B cell (primary cell): ENCODE data around the gene DHRS1.

Experiments used
- EZH2 ChIP-seq: IDR thresholded peaks from 2 replicates; pipeline ENCODE4 v1.6.1; 2012; ENCODE audit warnings: borderline replicate concordance, low read depth, mild to moderate bottlenecking, moderate library complexity, low read length; ENCODE audit not compliant: insufficient read depth, poor library complexity, severe bottlenecking
- TF ChIP-seq, protein P1 (sequence below): fragments of 200-600 bp; IDR thresholded peaks from one replicate; pipeline ENCODE4 v1.8.0; 2022; ENCODE audit warnings: antibody characterized with exemption, mild to moderate bottlenecking

DNA sequence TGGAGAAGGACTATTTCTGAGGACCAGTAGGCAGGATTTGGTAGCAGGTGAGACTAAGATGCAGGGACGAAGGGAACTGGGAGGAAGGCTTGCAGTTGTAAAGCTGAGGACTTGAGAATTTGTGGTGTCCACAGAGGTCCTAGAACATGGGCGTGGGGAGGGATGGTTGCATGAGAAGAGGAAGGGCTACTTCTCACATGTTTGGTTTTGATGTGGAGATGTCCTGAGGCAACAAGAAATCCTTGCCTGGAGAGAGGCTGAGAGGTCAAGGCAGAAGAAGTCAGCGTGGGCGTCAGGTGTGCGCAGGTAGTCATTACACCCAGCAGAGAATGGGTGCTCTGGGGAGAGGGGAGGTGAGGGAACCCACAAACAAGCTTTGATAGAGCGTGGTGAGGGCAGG, 22.5 kb downstream of the DHRS1 start:
- TF ChIP-seq, protein P1, sequence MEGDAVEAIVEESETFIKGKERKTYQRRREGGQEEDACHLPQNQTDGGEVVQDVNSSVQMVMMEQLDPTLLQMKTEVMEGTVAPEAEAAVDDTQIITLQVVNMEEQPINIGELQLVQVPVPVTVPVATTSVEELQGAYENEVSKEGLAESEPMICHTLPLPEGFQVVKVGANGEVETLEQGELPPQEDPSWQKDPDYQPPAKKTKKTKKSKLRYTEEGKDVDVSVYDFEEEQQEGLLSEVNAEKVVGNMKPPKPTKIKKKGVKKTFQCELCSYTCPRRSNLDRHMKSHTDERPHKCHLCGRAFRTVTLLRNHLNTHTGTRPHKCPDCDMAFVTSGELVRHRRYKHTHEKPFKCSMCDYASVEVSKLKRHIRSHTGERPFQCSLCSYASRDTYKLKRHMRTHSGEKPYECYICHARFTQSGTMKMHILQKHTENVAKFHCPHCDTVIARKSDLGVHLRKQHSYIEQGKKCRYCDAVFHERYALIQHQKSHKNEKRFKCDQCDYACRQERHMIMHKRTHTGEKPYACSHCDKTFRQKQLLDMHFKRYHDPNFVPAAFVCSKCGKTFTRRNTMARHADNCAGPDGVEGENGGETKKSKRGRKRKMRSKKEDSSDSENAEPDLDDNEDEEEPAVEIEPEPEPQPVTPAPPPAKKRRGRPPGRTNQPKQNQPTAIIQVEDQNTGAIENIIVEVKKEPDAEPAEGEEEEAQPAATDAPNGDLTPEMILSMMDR, result no peak
- no peak for TF ChIP-seq EZH2
